Activated CD4-positive, alpha-beta T cell treated with anti-CD3 and anti-CD28 coated beads, Interleukin-2, Interleukin-6, amounts not matched to agents 100 ng/mL and 50 ng/mL, durations not matched to agents 16 hours and 8 hours (primary cell): ENCODE measurements around the gene CYP2B6.
"Not testable (repeated sequence)": the region's sequence is repeated elsewhere in the genome, so short reads cannot be mapped to it uniquely, and the experiment has no call there.

Source experiments
- DNase-seq: peaks from one replicate; pipeline ENCODE4 v3.0.0-alpha.2; 2020

Gene CYP2B6

GRCh38 chr19:40990972-40991381, at the start of gene CYP2B6:
Gene CYP2B6 (plus strand): TSS chr19:40991282. CDS start chr19:40991306, 24 bp downstream.
- DNase-seq: no peak

GRCh38 chr19:40941481-40942219, 49.4 kb upstream of the CYP2B6 start:
- no peak for DNase-seq

GRCh38 chr19:40945645-40946044, 45.4 kb upstream of the CYP2B6 start:
- DNase-seq: no peak

GRCh38 chr19:40947114-40947513, 44.0 kb upstream of the CYP2B6 start:
- no peak for DNase-seq

GRCh38 chr19:40947573-40947972, 43.5 kb upstream of the CYP2B6 start:
- DNase-seq: no peak

GRCh38 chr19:40948580-40949299, 42.3 kb upstream of the CYP2B6 start:
- no peak for DNase-seq

- DNase-seq: no peak
Measured at GRCh38 chr19:40954573-40954972, 36.5 kb upstream of the CYP2B6 start.

GRCh38 chr19:40959338-40959737, 31.7 kb upstream of the CYP2B6 start:
- DNase-seq: no peak

- no peak for DNase-seq
Measured at GRCh38 chr19:40960062-40960685, 30.9 kb upstream of the CYP2B6 start.

GRCh38 chr19:40960780-40961179, 30.3 kb upstream of the CYP2B6 start:
- DNase-seq: no peak

GRCh38 chr19:40962460-40962961, 28.6 kb upstream of the CYP2B6 start:
- no peak for DNase-seq

GRCh38 chr19:40964361-40964760, 26.7 kb upstream of the CYP2B6 start:
- DNase-seq: not testable (repeated sequence)

- not testable (repeated sequence) for DNase-seq
Measured at GRCh38 chr19:40965351-40965750, 25.7 kb upstream of the CYP2B6 start.

- not testable (repeated sequence) for DNase-seq
Measured at GRCh38 chr19:40966591-40966990, 24.5 kb upstream of the CYP2B6 start.

GRCh38 chr19:40968065-40968464, 23.0 kb upstream of the CYP2B6 start:
- DNase-seq: not testable (repeated sequence)

GRCh38 chr19:40969721-40970120, 21.4 kb upstream of the CYP2B6 start:
- DNase-seq: peak; percentile 9

GRCh38 chr19:40970396-40971345, 20.4 kb upstream of the CYP2B6 start:
- peak; percentile 23 for DNase-seq

- peak; percentile 80 for DNase-seq
Measured at GRCh38 chr19:40974633-40975037, 16.4 kb upstream of the CYP2B6 start.

GRCh38 chr19:40976134-40976533, 14.9 kb upstream of the CYP2B6 start:
- DNase-seq: peak; percentile 42

- no peak for DNase-seq
Measured at GRCh38 chr19:40976724-40977123, 14.4 kb upstream of the CYP2B6 start.

GRCh38 chr19:40979759-40980158, 11.3 kb upstream of the CYP2B6 start:
- not testable (repeated sequence) for DNase-seq

GRCh38 chr19:40980743-40981442, 10.2 kb upstream of the CYP2B6 start:
- DNase-seq: not testable (repeated sequence)
